NOMO-1 (cell line): ENCODE results near the gene SLC23A2.

ENCODE experiments used
- DNase-seq, 2 experiments: peaks; one replicate each; lab custom pipeline; 2025; ENCODE audit not compliant: unreplicated experiment in 2 of 2; lab: John Stamatoyannopoulos, UW

The SLC23A2 gene

DNA sequence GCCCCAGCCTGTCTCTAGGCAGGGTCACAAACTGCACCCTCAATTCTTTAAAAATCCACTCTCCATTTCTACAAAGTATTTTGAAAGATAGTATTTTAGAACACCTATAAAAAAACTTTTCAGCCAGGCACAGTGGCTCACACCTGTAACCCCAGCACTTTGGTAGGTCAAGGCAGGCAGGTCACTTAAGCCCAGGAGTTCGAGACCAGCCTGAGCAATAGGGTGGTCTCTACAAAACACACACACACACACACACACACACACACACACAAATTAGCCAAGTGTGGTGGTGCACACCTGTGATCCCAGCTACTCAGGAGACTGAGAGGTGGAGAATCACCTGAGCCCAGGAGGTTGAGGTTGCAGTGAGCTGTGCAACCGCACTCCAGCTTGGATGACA is 30.2 kb downstream of the SLC23A2 start:
- DNase-seq, result no peak

GRCh38 chr20:4967752-4968477 is 33.4 kb downstream of the SLC23A2 start:
- DNase-seq, result no peak

GRCh38 chr20:4966826-4967751 is 34.2 kb downstream of the SLC23A2 start:
- no peak for DNase-seq

DNA sequence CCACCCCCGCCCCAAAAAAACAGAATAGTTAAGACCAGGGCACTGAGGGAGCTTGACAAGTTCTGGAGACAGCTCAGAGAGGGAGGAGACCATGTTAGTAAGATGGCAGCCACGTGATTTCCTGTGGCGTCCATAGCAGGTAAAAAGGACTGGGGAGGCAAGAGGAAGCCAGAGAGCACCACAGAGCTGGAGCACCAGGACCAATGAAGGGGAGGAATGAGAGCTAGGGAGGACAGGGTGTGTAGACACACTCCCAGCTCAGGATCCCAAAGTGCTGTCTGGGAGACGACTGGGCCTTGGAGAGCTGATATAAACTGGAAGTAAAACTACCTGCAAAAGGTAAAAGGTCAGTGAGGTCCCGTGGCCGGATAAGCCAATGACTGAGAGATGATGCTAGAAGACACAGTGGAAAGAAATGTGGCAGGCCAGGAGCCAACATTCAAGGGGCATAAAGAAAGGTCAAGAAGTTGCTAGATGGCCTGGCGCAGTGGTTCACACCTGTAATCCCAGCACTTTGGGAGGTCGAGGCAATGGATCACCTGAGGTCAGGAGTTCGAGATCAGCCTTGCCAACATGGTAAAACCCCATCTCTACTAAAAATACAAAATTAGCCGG is 39.0 kb downstream of the SLC23A2 start:
- peak in 1 of 2 experiments; percentile 57 for DNase-seq

DNA sequence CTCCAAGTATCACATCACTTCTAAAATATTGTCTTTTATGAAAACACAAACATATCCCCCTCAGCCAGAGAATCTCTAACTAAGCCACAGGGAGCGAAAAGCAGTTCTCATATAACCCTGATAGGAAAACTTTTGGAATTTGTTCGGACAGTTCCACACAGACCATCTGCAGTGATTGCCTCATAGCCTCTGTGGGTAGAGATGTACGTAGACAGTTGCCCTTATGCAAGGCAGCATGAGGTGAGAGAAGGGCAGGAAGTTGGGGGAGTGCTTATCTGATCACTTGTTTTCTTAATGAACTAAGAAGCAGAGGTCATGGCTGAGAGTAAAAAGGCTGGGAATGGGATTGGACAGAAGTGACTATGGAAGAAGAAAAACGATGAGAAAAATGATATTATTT is 39.6 kb downstream of the SLC23A2 start:
- DNase-seq, result peak; percentile 78

- DNase-seq, result peak; percentile 20 to 42
Measured at GRCh38 chr20:4959592-4959991, 41.7 kb downstream of the SLC23A2 start.

GRCh38 chr20:4957939-4958362 is 43.4 kb downstream of the SLC23A2 start:
- peak in 1 of 2 experiments; percentile 27 for DNase-seq

DNA sequence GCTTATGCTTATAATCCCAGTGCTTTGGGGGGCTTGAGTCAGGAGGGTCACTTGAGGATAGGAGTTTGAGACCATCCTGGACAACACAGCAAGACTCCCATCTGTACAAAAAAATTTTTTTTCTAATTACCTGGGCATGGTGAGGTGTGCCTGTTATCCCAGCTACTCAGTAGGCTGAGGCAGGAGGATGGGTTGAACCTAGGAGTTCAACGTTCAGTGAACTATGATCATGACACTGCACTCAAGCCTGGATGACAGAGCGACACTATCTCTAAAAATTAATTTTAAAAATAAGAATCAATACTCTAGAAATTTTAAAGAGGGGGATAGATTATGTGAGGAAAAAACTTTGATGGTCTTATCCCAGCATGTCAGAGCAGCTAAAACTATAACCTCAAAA is 44.1 kb downstream of the SLC23A2 start:
- DNase-seq, result no peak

GRCh38 chr20:4956200-4956810 is 45.0 kb downstream of the SLC23A2 start:
- peak; percentile 45 to 73 for DNase-seq

DNA sequence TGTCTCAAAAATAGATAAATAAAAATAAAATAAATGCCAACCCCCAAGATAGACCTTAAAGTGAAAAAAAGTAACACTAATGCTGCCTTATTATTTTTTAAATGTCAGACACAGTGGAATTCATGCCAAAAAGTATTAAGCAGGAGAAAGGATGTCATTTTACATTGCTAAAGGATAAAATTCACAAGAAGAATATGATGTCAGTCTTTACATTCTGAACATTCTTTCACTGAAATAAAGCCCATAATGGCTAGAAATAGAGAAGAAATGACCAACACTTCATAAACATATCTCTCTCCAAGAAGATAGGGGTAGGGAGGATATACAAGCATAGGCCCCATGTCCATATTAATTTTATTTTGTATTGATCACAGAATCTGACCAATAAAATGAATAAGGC is 47.4 kb downstream of the SLC23A2 start:
- DNase-seq, result no peak

- no peak for DNase-seq
Measured at GRCh38 chr20:4952229-4952628, 49.1 kb downstream of the SLC23A2 start.

DNA sequence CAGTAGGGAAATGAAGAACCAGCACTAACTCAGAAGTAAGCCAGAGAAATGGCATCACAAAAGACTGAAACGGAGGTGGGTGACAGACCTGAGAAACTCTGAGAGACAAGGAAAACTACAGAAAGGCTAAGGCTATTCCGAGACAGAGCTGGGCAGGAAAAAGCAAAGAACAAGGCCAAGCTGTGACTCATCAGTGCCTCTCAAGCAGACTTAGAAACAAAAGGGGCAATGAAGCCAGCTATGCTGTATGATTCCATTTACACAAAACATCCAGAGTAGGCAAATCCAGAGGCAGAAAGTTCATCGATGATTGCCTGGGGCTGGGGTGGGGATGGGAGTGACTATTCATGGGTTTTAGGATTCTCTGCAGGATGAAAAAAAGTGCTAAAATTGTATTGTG is 50.0 kb downstream of the SLC23A2 start:
- DNase-seq, result no peak

DNA sequence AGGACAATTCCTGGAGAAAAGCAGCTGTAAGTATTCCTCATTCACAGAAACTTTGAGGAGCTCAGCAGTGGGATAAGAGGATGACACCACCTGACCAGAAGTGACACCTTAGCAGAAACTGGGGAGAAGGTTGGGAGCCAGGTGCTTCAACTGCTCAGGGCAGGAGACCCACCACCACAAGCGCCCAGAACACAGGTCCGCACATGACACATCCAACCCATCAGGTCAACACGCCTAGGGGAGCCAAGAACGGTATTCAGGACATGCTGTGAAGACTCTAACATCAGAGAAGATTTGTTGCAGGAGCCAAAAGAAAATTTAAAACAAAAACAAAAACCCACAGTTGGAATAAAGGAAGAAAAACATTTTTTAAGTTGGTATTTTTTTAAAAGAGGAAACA is 50.5 kb downstream of the SLC23A2 start:
- no peak for DNase-seq

GRCh38 chr20:4950437-4950836 is 50.9 kb downstream of the SLC23A2 start:
- DNase-seq, result no peak

GRCh38 chr20:4949833-4950178 is 51.5 kb downstream of the SLC23A2 start:
- peak; percentile 64 to 65 for DNase-seq

DNA sequence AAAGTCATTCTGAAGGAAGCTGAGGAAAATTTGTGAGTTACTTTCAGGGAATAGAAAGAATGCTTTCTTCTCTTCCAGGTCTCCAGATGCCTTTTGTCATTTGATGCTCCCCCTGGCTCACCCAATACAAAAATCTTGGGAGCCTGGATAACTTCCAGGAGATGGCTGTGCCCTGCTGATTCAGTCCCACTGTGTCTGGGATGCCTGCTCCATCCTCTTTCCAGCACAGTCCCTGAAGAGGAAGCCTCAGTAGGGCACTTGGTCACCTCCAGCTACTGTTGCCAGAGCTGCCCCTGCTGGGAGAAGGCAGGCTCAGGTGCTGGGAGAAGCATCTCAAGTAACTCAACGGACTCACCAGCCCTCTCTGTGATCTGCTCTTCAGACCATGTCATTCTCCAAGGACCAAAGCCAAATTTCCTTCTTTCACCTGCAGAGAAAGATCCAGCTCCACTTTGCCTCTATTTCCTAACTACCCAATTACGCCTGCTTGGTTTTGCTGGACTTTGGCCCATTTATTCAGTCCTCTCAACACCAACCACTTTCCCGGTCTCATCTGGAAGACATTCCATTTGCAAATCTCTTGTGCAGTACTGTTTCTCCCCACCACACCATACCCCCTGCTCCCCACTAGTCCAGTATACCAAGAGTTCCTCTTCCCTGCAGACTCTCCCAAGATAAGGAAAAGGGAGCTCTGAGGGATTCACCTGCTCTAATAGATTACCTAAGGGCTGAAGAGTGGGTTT is 53.3 kb downstream of the SLC23A2 start:
- no peak for DNase-seq

- DNase-seq, result no peak
Measured at GRCh38 chr20:4946986-4947385, 54.3 kb downstream of the SLC23A2 start.

DNA sequence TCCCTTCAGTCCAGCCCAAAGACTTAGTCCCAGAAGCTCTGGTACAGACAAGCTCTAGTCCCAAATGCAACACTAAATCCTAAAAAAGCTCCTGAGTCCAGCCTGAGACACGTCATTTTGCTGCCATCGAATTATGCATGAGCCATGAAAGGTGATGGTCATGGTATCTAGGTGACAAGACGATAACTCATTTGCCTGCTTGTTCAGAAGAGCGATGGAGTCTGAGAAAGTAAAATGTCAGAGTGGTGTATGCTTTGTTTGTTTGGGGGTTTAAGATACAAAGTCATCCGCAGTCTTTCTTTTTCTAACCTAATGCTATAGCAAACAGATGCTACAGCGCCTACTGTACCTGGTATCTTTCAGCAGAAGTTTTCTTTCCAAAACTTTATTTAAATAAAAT is 54.7 kb downstream of the SLC23A2 start:
- DNase-seq, result no peak

- no peak for DNase-seq
Measured at GRCh38 chr20:4944518-4945313, 56.6 kb downstream of the SLC23A2 start.

DNA sequence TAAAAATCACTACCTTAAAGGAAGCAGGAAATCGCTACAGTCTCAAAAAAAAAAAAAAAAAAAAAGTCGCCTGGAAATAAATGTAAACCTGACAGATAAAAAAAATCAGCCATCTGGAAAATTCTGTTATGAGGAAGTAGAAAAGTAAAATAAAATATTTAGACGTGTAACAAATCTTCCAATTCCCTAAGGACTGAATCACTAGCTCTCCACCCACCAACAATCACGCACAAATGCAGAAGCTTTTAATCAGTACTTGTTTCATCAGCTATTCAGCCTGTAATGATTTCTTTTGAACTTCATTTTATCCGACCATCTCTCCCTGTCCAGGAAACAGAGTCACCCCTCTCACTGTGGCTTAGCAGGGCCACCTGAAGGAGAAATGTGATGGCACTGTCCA is 59.0 kb downstream of the SLC23A2 start:
- no peak for DNase-seq
